GM21367 (cell line): ENCODE results near the gene NCAPD3.
A peak's percentile ranks its signal among the peaks of the same experiment; 100 is the strongest.
"Not testable (repeated sequence)": the region's sequence is repeated elsewhere in the genome, so short reads cannot be mapped to it uniquely, and the experiment has no call there.

Experiments
- ATAC-seq: cut with Tn5 transposase; IDR thresholded peaks from one replicate; pipeline ENCODE4 v1.9.1; 2021; ENCODE audit not compliant: unreplicated experiment

Gene NCAPD3, protein sequence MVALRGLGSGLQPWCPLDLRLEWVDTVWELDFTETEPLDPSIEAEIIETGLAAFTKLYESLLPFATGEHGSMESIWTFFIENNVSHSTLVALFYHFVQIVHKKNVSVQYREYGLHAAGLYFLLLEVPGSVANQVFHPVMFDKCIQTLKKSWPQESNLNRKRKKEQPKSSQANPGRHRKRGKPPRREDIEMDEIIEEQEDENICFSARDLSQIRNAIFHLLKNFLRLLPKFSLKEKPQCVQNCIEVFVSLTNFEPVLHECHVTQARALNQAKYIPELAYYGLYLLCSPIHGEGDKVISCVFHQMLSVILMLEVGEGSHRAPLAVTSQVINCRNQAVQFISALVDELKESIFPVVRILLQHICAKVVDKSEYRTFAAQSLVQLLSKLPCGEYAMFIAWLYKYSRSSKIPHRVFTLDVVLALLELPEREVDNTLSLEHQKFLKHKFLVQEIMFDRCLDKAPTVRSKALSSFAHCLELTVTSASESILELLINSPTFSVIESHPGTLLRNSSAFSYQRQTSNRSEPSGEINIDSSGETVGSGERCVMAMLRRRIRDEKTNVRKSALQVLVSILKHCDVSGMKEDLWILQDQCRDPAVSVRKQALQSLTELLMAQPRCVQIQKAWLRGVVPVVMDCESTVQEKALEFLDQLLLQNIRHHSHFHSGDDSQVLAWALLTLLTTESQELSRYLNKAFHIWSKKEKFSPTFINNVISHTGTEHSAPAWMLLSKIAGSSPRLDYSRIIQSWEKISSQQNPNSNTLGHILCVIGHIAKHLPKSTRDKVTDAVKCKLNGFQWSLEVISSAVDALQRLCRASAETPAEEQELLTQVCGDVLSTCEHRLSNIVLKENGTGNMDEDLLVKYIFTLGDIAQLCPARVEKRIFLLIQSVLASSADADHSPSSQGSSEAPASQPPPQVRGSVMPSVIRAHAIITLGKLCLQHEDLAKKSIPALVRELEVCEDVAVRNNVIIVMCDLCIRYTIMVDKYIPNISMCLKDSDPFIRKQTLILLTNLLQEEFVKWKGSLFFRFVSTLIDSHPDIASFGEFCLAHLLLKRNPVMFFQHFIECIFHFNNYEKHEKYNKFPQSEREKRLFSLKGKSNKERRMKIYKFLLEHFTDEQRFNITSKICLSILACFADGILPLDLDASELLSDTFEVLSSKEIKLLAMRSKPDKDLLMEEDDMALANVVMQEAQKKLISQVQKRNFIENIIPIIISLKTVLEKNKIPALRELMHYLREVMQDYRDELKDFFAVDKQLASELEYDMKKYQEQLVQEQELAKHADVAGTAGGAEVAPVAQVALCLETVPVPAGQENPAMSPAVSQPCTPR (N-terminal part only)

DNA sequence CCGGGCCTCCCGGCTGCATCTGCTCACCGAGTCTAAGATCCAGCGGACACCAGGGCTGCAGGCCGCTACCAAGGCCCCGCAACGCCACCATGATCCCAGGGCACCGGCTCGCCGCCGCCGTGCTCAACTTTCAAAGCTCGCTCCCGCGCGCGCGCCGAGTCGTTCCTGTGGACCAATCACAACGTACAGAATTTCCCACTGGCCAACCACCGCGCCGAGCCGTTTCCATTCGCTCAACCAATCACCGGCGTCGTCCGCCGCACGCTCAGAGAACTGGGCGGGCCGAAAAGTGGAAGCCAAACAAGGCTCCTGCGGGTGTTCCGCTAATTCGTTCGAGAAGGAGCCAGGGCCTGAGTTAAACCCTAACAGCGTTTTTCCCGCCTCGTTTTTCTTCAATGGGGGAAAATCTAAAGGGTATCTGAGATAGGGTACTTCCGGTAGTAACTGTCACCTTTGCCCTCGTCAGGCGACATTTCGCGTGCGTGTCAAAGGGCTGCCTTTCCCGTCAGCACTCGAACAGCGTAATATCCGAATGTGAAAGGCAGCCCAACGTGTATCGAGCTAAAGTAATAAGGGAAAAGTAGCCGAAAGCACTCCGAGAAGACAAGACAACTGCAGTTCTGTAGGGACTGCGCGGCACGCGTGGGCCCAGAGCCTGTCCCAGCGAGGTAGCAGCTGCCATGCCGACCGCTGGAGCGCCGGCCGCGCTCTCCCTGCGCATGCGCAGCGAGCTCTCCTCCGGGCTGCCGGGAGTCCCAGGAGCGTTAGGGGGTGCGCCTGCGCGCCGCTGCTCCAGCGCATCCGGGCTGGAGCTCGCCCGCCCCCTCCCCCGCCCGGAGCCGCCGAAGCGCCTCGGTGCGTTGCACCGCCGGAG, at the start of gene NCAPD3, which contains the start of gene VPS26B:
TSS of gene NCAPD3 (minus strand) at position 132 of the 874 bp plus-strand sequence. CDS start at position 91, 41 bp downstream.
TSS of gene VPS26B (plus strand) at position 836 of the 874 bp plus-strand sequence. CDS start 452 bp downstream, outside the sequence.
- peak; percentile 73 for ATAC-seq

DNA sequence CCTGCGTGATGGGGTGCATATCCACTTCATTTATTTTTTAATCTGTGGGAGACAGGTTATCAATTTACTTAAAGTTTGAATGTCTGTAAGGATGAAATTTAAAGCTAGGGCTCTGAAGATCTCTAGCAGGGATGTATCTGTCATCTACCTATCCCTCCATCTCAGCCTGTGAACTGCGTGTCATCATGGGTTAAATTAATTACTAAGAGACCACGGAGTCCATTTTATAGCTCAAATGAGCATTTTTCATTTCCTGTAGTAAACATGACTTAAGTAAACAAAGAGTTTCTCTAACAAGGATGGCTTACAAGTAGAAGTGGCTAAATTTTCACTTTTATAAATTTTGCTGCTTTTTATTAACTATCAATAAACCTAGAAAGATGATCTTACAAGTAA, 49.5 kb upstream of the NCAPD3 start:
- no peak for ATAC-seq

DNA sequence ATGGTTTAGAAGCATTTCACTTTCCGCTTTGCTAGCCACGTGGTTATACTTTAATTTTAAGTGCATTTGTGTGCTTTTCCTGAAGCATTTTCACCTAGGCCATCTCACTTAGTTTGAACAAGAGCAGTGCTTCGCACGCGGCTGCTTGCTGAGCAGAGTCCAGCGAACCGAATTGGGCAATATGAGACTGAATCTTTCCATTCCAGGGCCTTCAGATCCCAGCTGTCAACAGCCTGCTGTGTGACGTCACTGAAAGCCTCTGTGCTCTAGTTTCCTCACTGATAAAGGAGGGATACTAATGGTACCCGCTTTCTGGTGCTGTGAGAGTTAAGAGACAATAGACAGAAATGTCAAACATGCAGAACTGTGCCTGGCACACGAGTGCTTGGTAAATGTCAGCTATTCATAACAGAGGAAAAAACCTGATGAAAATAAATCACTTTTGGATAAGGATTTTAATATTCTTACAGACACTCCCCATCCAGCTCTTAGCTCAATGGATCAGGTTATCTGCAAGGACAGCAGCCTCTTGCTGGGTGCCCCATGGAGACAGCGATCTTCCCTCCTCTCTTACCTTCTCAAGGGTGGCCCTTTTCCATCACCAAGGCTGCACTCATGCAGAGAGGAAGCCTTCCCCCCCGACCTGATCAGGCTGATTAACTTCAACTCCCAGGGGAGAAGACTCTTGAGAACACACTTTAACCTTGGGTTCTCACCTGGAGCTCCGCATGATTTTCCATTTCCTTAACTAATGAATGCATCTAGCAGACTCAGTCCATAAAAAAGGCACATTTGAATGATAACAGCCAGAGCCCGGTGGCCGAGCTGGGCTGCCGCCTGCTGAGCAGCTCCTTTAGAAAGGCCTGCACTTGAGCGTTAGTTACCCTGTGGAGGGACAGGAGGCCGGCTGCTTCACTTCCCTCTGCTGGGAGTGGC, 48.9 kb upstream of the NCAPD3 start:
- ATAC-seq, result no peak

DNA sequence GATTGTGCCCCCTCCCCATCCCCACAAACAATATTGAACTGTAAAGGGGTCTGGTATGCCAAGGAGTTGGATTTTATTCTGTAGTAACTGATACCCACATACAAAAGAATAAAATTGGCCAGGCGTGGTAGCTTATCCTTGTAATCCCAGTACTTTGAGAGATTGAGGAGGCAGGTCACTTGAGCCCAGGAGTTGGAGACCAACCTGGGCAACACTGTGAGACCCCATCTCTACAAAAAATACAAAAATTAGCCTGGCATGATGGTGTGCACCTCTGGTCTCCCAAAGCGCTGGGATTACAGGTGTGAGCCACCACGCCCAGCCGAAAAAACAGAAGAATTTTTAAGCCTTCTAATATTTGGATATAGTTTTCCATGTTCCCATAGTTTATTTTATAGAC, 48.2 kb upstream of the NCAPD3 start:
- no peak for ATAC-seq

DNA sequence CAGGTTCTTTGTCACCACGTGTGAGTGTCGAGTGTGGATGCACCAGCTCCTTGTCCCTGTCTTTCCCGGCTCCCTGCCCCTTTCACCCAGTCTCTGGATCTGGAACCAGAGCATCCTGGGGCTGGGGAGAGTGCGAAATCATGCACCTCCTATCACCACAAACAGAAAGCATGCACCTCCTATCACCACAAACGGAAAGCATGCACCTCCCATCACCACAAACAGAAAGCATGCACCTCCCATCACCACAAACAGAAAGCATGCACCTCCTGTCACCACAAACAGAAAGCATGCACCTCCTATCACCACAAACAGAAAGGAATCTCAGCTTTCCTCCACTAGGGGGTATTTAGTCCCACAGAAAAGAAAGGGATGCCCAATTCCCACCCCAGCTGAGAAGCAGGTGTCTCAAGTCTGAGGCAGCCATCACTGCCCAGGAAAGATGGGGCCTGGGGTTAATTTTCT, 46.5 kb upstream of the NCAPD3 start:
- ATAC-seq, result no peak

DNA sequence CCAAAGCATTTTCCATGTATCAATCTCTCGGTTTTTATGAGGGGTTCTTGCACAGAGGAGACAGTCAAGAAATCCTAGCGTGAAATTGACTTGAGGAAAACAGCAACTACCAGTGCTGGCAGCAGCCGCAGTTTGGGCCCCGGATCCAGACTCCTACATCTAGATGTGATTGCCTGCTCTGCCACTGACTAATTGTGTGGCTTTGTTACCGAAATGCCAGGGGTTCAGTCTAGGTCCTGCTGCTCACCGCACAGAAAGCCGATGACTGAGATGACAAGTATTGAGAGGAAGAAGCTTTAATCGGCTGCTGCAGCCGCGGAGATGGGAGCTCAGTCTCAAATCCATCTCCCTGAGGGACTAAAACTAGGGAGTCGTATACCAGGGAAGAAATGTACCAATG, 44.2 kb upstream of the NCAPD3 start:
- no peak for ATAC-seq

DNA sequence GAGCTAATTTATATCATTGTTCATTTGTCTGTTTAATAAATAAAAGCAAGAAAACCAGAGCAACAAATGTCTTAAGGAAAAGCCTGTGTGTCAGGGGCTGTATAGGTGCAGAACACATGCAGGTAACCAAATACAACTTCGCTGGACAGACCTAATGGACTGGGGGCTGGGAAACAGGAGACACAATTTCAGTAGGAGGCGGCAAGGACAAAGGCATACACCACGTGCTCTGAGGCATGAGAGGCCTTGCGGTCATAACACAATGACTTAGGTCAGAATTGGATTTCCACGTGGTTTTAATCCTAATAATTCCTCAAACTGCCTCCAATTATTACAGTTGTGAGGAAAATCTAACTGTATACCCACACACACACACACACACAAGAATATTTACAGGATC, 43.7 kb upstream of the NCAPD3 start:
- ATAC-seq, result no peak

DNA sequence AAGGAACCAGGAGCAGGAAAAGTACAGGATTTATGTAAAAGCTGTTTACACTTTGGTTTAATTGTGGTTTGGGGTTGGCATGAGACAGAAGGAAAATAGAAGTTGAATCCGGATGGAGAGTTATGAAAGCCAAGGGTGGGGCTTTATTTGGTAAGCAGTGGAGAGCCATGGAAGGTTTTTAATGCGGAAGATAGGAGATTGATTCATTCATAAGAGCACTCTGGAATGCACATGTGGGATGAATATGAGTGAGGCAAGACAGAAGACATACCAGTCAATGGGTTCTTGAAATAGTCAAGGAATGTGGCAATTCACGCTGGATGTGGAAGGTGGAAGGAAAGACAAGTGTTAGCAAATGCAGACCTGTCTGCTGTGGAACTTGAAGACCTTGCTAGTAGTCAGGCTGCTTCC, 43.1 kb upstream of the NCAPD3 start:
- no peak for ATAC-seq

DNA sequence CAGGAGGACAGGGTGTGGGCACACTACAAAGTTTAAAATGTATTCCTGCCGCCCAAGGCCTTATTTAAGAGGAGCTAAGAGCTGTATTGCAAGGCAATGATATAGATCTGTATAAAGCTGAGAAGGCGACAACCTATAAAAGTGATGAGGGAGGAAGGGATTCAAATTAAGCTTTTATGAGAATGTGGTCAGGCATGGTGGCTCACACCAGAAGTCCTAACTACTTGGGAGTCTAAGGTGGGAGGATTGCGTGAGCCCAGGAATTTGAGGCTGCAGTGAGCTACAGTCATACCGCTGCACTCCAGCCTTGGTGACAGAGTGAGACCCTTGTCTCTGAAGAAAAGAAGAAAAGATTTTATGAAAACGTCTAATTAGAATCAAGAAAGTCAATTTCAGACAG, 42.7 kb upstream of the NCAPD3 start:
- no peak for ATAC-seq

DNA sequence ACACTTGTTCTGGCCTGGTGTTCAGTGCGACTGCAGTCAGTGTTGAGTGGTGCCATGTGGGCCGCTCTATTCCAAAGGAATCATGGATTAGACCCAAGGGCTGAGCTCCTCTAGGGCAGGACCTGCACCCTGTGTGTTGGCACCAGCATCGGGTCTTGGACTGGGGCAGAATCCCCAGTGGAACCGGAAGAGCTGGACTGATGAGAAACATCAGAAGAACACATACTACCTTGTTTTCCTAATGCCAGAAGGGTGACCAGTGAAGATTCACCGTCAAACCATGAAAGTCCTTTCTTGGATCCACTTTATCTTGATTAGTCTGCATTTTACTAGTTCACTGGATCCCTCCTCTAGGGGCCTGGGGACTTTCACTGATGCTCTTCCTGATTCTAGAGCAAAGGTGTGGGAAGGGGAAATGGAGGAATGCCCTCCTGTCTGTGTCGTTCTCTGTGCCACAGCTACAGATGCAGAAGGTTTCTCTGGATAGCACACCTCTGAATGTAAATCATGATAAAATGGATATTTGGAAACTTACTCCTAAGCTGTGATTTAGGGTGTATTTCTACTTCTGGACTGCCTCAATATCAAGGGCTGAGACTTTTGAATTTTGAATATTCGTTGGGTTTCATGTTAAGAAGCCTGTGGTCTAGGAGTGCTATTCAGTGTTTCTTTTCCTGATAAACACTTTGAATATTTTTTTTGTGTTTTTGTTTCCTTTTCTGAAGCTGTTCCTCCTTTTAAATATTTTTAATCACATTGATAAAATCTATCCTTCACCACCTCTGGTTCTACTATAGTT, 41.4 kb upstream of the NCAPD3 start:
- ATAC-seq, result no peak

DNA sequence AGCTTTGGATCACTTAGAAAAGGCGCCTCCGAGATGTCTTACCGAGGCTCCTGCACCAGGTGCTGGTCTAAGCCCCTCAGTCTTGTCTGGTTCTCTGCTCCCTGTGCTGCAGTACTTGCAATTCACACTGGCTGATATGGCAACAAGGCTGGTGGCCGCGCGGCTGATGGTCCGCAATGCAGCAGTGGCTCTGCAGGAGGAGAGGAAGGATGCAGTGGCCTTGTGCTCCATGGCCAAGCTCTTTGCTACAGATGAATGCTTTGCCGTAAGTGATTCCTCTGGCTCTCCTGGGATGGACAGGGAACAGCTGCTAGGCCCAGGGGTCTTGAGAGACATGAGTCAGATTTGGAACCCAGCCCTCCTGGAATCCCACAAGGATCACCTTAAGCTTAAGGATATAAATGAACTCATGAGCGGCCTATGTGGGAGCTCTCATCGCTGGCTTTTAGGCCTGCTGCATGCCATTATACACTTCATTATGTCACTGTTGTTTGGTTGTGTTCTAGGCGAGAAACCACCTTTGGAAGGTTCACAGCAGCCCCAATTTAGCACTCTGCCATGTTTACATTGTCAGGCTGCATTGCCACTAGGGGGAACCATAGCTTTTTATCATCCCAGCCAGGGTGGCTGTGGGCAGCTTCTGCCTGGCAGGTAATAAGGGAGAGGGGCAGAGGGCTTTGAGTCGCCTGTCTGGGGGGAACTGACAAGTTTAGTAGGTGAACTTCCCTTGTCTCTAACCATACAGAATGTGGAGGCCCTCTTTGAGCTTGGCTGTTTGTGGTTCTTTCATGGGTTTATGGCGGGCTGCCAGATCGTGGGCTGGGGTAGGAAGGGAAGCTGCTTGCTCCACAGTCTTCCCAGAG, 38.1 kb upstream of the NCAPD3 start:
- ATAC-seq, result no peak

DNA sequence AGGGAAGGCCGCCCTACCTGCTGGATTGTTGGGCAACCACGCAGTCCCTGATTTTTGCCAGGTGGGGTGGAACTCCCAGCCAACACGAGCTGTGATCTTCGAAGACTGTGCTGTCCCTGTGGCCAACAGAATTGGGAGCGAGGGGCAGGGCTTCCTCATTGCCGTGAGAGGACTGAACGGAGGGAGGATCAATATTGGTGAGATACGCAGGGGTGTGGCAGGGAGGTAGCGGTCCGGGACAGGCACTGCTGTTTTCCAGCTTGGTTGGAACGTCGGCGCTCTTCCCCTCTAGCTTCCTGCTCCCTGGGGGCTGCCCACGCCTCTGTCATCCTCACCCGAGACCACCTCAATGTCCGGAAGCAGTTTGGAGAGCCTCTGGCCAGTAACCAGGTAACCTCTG, 37.2 kb upstream of the NCAPD3 start:
- ATAC-seq, result no peak

DNA sequence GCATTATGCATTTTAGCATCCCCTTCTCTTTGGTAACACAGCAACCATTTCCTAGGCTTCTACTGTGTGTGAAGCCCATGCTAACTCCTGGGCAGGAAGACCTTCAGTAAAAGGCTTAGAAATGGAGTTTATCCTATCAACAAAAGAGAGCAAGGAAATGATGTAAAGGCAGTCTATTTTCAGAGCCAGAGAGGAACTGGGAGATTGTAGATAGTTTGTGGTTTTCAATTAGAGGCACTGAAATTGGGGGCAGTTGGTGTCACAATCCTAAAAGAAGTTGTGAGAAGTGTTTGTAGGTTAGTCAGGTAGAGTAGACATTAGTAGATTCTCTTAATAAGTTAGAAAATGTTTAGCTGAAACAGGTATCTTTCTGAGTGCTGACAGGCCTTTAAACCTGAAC, 36.7 kb upstream of the NCAPD3 start:
- ATAC-seq, result no peak

DNA sequence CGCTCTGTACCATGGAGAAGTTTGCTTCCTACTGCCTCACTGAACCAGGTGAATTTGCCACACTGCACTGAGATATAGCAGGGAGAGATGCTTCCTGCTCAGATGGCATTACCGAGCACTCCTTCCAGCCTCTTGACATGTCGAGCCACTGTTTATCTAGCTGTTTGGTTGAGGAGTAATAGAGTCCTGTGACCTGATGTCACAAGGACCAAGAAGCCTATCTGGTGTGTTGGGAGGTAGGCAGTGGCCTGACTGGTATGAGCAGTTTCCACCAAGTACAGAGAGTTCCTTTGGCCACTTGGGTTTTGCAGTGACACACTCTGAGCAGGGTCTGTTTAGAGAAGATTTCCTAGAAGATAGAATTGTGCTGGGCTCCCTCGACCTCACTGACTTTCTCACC, 34.8 kb upstream of the NCAPD3 start:
- ATAC-seq, result no peak

DNA sequence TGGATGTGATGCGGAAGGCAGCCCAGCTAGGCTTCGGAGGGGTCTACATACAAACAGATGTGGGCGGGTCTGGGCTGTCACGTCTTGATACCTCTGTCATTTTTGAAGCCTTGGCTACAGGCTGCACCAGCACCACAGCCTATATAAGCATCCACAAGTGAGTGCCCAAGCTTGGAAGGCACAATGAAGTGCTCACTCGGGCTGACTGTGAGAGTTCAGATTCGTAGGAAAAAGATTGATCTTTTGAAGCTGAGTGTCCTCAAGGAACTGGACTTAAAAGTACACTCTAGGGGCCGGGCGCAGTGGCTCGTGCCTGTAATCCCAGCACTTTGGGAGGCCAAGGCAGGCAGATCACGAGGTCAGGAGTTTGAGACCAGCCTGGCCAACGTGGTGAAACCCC, 33.3 kb upstream of the NCAPD3 start:
- ATAC-seq, result no peak

DNA sequence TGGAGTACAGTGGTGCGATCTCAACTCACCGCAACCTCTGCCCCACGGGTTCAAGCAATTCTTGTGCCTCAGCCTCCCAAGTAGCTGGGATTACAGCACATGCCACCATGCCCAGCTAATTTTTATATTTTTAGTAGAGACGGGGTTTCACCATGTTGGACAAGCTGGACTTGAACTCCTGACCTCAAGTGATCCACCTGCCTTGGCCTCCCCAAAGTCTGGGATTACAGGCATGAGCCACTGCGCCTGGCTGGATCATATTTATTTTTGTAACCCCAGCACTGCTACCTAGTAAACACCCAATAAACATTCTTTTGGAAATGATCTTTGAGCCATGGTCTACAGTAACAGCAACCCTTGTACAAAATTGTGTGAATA, 31.4 kb upstream of the NCAPD3 start:
- ATAC-seq, result not testable (repeated sequence)
